Small intestine (tissue), 7 donors: ENCODE measurements around the gene IFT80. TPM values are rescaled to one million over a fixed set of nuclear protein-coding genes. Genes with fewer than 3 reads are reported as not detected.
"Not testable (repeated sequence)": the region's sequence is repeated elsewhere in the genome, so short reads cannot be mapped to it uniquely, and the experiment has no call there.

Experiments used
- DNase-seq, 2 donors: peaks; one replicate each; pipeline versions ENCODE4 v3.0.0 to v3.0.0-alpha.2; 2013
- FAIRE-seq: peaks from 2 replicates; lab custom pipeline; 2012; peaks lifted over from hg19 to GRCh38; lab: Jason Lieb, UNC
- H3K27ac ChIP-seq, 3 donors: one replicate each; pipeline ENCODE4 v1.5.1; 2013; ENCODE audit warnings: low read length in 2 of 3, mild to moderate bottlenecking in 2 of 3, control low read depth in 1 of 3, inconsistent platforms in 1 of 3, low read depth in 1 of 3, moderate library complexity in 1 of 3
- H3K27me3 ChIP-seq, 3 donors: one replicate each; pipeline ENCODE4 v1.6.1; 2013; ENCODE audit warnings: low read length in 3 of 3, inconsistent platforms in 1 of 3; ENCODE audit not compliant: control insufficient read depth in 3 of 3, insufficient read depth in 3 of 3
- H3K36me3 ChIP-seq, 3 donors: one replicate each; pipeline ENCODE4 v1.6.1; 2013; ENCODE audit warnings: low read length in 3 of 3, inconsistent platforms in 1 of 3, low read depth in 1 of 3, mild to moderate bottlenecking in 1 of 3, moderate library complexity in 1 of 3; ENCODE audit not compliant: control insufficient read depth in 3 of 3, insufficient read depth in 2 of 3
- H3K4me1 ChIP-seq, 3 donors: one replicate each; pipeline ENCODE4 v1.6.1; 2013; ENCODE audit warnings: low read length in 2 of 3, inconsistent platforms in 1 of 3, low read depth in 1 of 3, mild to moderate bottlenecking in 1 of 3, moderate library complexity in 1 of 3; ENCODE audit not compliant: control insufficient read depth in 3 of 3, insufficient read depth in 2 of 3
- H3K4me3 ChIP-seq, 3 donors: one replicate each; pipeline ENCODE4 v1.5.1; 2013; ENCODE audit warnings: low read length in 3 of 3, control low read depth in 1 of 3, inconsistent platforms in 1 of 3, low read depth in 1 of 3, mild to moderate bottlenecking in 1 of 3, moderate library complexity in 1 of 3
- H3K9me3 ChIP-seq, 2 donors: one replicate each; pipeline ENCODE4 v1.6.1; 2013; ENCODE audit warnings: low read depth in 1 of 2, low read length in 1 of 2; ENCODE audit not compliant: control insufficient read depth in 2 of 2, insufficient read depth in 1 of 2
- WGBS, 3 donors: extraction: QIAGEN DNeasy Blood & Tissue Kit; methylation state at CpG; one replicate each; pipeline ENCODE4 v1.1.7; 2013; 5-methylcytosine and 5-hydroxymethylcytosine counted together
- polyA plus RNA-seq, 4 donors: library from polyadenylated mRNA; stranded (reverse) in 3 of 4; unstranded in 1 of 4; fragments of 200-250 nt in 3 of 4; fragments of 120-200 nt in 1 of 4; gene quantifications; one replicate each; pipeline versions ENCODE4 v1.2.1 to v1.2.3, GENCODE V29; 2013
- donor health status: healthy with polysubstance abuse.
- donor health status: control.
- donor health status: control.
- donor health status: Bipolar disorder and iron deficiency.
- donor health status: healthy.

The IFT80 gene
- polyA plus RNA-seq, 4 donors = 3.8 to 24.1 (median 6.3) TPM

GRCh38 chr3:160368804-160369203 lies 30.2 kb downstream of the IFT80 start:
- no peak for DNase-seq
- no peaks in the 10 kb centered on the region for H3K9me3 ChIP-seq
- 66 to 90% (median 80%) methylated on average over 2 of the region's 2 CpGs for WGBS, 3 donors
- peaks cover 0 to 5% (median 2%) of the 10 kb centered on the region in 3 donors for H3K36me3 ChIP-seq
- no peak overlapping the region for H3K4me3 ChIP-seq
- H3K4me1 ChIP-seq = peaks cover 0 to 3% (median 0%) of the 10 kb centered on the region in 3 donors
- H3K27ac ChIP-seq = no peak overlapping the region
- no peak for FAIRE-seq
- no peaks in the 10 kb centered on the region for H3K27me3 ChIP-seq

DNA sequence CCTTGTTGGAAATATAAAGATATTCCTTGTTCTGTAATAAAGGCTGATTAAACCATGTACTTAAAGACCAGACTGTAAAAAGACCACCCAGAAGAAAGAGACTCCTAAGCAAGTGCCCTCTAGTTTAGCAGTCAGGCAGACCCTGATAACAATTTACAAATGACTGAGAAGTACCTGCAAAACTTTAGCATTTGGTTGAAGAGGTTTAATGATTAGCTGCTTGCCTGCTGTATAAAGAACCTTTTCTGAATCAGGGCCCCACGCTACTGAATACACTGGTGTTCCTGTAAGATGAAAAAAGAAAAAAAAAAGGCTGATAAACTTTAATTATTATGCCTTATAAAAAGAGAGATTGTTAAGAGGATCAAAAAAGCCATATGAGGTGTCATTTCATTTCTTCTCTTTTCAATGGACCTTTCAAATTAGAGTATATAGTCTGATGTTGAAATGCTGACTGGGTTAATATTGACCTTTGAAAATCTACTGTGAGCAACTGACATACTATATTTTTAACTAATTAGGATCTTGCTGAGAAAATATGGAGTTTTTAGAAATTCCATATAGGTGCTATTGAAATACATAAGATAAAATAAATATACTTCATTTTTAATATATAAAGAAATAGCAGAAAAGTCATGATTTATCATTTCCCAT lies 33.0 kb downstream of the IFT80 start:
- H3K27me3 ChIP-seq = no peaks in the 10 kb centered on the region
- no peaks in the 10 kb centered on the region for H3K9me3 ChIP-seq
- FAIRE-seq = no peak
- peaks cover 0 to 3% (median 0%) of the 10 kb centered on the region in 3 donors for H3K4me1 ChIP-seq
- no peak overlapping the region for H3K4me3 ChIP-seq
- H3K27ac ChIP-seq = no peak overlapping the region
- no peaks in the 10 kb centered on the region for H3K36me3 ChIP-seq
- 81 to 97% (median 88%) methylated on average over 1 of the region's 1 CpG for WGBS, 3 donors
- DNase-seq = peak in 1 of 2 donors; percentile 17

DNA sequence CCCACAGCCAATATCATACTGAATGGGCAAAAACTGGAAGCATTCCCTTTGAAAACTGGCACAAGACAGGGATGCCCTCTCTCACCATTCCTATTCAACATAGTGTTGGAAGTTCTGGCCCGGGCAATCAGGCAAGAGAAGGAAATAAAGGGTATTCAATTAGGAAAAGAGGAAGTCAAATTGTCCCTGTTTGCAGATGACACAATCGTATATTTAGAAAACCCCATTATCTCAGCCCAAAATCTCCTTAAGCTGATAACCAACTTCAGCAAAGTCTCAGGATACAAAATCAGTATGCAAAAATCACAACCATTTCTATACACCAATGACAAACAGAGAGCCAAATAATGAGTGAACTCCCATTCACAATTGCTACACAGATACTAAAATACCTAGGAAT lies 36.1 kb downstream of the IFT80 start:
- not testable (repeated sequence) for H3K36me3 ChIP-seq, H3K4me3 ChIP-seq, DNase-seq, H3K4me1 ChIP-seq, H3K9me3 ChIP-seq, H3K27me3 ChIP-seq, H3K27ac ChIP-seq, FAIRE-seq
- 75 to 84% (median 78%) methylated on average over 2 of the region's 2 CpGs for WGBS, 3 donors

- FAIRE-seq = no peak
- no peak for DNase-seq
- Histone ChIP-seq H3K4me1 (no peaks in the 10 kb centered on the region), H3K27ac (no peak overlapping the region), H3K4me3 (no peak overlapping the region), H3K27me3 (no peaks in the 10 kb centered on the region), H3K9me3 (no peaks in the 10 kb centered on the region), H3K36me3 (peaks cover 2 to 6% (median 3%) of the 10 kb centered on the region in 3 donors)
- 89 to 93% (median 92%) methylated on average over 4 of the region's 4 CpGs for WGBS, 3 donors
These were observed 43.2 kb downstream of the IFT80 start for GRCh38 chr3:160355826-160356225.

DNA sequence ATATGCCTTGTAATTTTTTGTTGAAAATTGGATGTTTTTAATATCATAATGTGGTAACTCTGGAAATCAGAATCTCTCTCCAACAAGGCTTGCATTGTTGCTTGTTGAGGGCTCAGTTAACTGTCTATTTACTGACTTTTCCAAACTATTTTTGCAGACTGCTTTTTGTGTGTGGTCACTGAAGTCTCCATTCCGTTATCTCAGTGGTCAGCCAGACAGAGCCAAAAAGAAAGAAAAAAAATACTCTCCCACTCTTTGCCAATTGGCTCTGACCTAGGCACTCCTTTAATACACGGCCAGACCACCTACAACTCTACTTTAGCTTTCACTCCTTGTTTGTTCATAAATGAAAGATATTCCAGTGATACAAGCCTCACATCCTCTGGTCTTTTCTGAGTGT lies 52.5 kb downstream of the IFT80 start:
- 67 to 88% (median 78%) methylated on average over 2 of the region's 2 CpGs for WGBS, 3 donors
- H3K27me3 ChIP-seq = no peaks in the 10 kb centered on the region
- FAIRE-seq = no peak
- H3K9me3 ChIP-seq = no peaks in the 10 kb centered on the region
- no peak for DNase-seq
- H3K27ac ChIP-seq = no peak overlapping the region
- no peaks in the 10 kb centered on the region for H3K4me1 ChIP-seq
- no peak overlapping the region for H3K4me3 ChIP-seq
- H3K36me3 ChIP-seq = peaks cover 0 to 3% (median 0%) of the 10 kb centered on the region in 3 donors

GRCh38 chr3:160343132-160343531 lies 55.9 kb downstream of the IFT80 start:
- Histone ChIP-seq H3K9me3 (peaks cover 0 to 5% of the 10 kb centered on the region in 2 donors), H3K27ac (no peak overlapping the region), H3K4me3 (no peak overlapping the region), H3K4me1 (no peaks in the 10 kb centered on the region), H3K36me3 (no peaks in the 10 kb centered on the region), H3K27me3 (no peaks in the 10 kb centered on the region)
- DNase-seq = peak; percentile 15 to 20
- WGBS, 3 donors = 12 to 27% (median 16%) methylated on average over 1 of the region's 1 CpG
- FAIRE-seq = peak; percentile 72

DNA sequence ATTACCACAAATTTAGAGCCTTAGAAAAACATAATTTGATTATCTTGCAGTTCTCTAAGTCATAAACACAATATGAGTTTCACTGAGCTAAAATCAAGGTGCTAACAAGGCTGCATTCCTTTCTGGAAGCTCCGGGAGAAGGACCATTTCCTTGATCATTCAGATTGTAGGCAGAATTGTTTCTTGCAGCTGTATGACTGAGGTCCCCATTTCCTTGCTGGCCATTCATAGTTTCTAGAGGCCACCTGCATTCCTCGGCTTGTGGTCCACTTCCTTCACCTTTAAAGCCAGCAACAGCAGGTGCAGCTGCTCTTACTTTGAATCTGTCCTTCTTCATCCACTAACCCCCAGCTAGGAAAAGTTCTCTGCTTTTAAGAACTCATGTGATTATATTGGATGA lies 58.7 kb downstream of the IFT80 start:
- Histone ChIP-seq H3K9me3 (peaks cover 0 to 12% of the 10 kb centered on the region in 2 donors), H3K4me3 (no peak overlapping the region), H3K27ac (no peak overlapping the region), H3K36me3 (no peaks in the 10 kb centered on the region), H3K4me1 (no peaks in the 10 kb centered on the region), H3K27me3 (no peaks in the 10 kb centered on the region)
- no peak for FAIRE-seq
- WGBS, 3 donors = 83 to 93% (median 89%) methylated on average over 2 of the region's 2 CpGs
- no peak for DNase-seq

DNA sequence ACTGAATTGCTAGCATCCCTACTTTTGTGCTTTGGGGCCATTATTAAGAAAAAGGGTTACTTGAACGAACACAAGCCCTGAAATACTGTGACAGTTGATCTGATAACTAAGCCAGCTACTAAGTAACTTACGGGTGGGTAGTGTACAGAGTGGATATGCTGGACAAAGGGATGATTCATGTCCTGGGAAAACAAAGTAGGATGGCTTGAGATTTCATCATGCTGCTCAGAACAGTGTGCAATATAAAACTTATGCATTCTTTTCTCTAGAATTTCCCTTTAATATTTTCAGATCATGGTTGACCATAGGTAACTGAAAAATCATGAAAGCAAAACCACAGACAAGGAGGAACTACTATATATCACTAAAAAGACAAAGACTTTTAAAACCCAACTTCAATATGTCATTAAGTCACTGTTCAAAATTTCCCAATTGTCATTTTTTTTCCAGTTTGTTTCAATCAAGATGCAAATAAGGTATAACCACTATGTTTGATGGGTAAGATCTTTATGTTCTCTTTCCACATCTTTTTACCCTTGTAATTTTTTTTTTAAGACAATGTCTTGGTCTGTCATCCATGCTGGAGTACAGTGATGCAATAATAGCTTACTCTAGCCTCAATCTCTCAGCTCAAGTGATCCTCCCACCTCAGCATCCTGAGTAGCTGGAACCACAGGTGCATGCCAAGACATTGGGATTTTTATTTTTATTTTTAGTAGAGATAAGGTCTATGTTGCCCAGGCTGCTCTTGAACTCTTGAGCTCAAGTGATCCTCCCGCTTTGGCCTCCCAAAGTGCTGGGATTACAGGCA lies 67.7 kb downstream of the IFT80 start:
- FAIRE-seq (no peak), DNase-seq (no peak)
- 89 to 90% (median 89%) methylated on average over 3 of the region's 3 CpGs for WGBS, 3 donors

More for the DNA sequence above, 67.7 kb downstream of the IFT80 start:
- Histone ChIP-seq H3K27me3 (no peaks in the 10 kb centered on the region), H3K9me3 (no peaks in the 10 kb centered on the region), H3K36me3 (no peaks in the 10 kb centered on the region), H3K27ac (no peak overlapping the region), H3K4me1 (no peaks in the 10 kb centered on the region), H3K4me3 (no peak overlapping the region)
